ENCODE data around the gene TNN. TPM values are rescaled to one million over a fixed set of nuclear protein-coding genes. Genes with fewer than 3 reads are reported as not detected.

The TNN gene
- total and polyA plus RNA-seq, 2 experiments from 2014 or later: 0.18 to 0.31 TPM

- TF ChIP-seq ZNF462 (CRISPR knock-in tag; IDR thresholded peaks at IDR 0.05) (no peak), CTCF (conservative IDR thresholded peaks at IDR 0.05; ENCODE audit: low read depth in 2 of 2) (no peak), JUNB (IDR thresholded peaks at IDR 0.05; ENCODE audit: unreplicated experiment) (no peak), ZNF114 (CRISPR knock-in tag; IDR thresholded peaks at IDR 0.05) (no peak)
Observed at GRCh38 chr1:175167861-175168260, 100.2 kb downstream of the TNN start (continued).

- no peaks in the 10 kb centered on the region for H3K79me2 ChIP-seq (replicated peaks; ENCODE audit: insufficient read depth)
- H3K9me3 Mint-ChIP-seq: no peaks in the 10 kb centered on the region
- TF ChIP-seq ZNF331 (CRISPR knock-in tag; IDR thresholded peaks at IDR 0.05; ENCODE audit: low read depth) (no peak), JUNB (IDR thresholded peaks at IDR 0.05; ENCODE audit: unreplicated experiment) (no peak), CTCF (conservative IDR thresholded peaks at IDR 0.05; ENCODE audit: low read depth in 2 of 2) (no peak)
Observed at GRCh38 chr1:175168782-175169181, 101.1 kb downstream of the TNN start.

More at GRCh38 chr1:175168782-175169181, 101.1 kb downstream of the TNN start:
- Histone ChIP-seq H3K9me2 (ENCODE audit: insufficient read depth) (no peaks in the 10 kb centered on the region), H3K4me1 (ENCODE audit: insufficient read depth) (no peaks in the 10 kb centered on the region), H3K4me3 (no peak overlapping the region), H3K4me2 (no peak overlapping the region), H2AFZ (no peak overlapping the region), H3K27me3 (ENCODE audit: insufficient read depth) (no peaks in the 10 kb centered on the region), H3K36me3 (ENCODE audit: insufficient read depth) (0 out of 2 replicates have a peak, but pooled peaks cover 4% of the 10 kb centered on the region), H3K27ac (ENCODE audit: low read depth) (no peak overlapping the region), H4K20me1 (replicated peaks; ENCODE audit: insufficient read depth) (no peaks in the 10 kb centered on the region), H3F3A (replicated peaks; ENCODE audit: low read depth) (no peaks in the 10 kb centered on the region)
- Mint-ChIP-seq H3K27ac (no peak overlapping the region), H3K36me3 (ENCODE audit: low read depth) (peaks cover 8% of the 10 kb centered on the region), H3K4me1 (no peaks in the 10 kb centered on the region; the same call in 2 of the 3 replicates), H3K27me3 (ENCODE audit: insufficient read depth, low read depth, poor library complexity) (peaks cover 2% of the 10 kb centered on the region), H3K4me3 (no peak overlapping the region)
- DNase-seq (ENCODE audit: low spot score) (no peak), ATAC-seq (peak; percentile 32; the same call in 1 of the 3 replicates)

Measured in GM23338 (cell line).